SU-DHL-6 (cell line): Measurements from ENCODE around the gene MYBPH.

ENCODE experiments used
- CTCF ChIP-seq: fragments of 200-600 bp; sonication (generic); IDR thresholded peaks from one replicate; pipeline ENCODE4 v1.5.1; 2017; ENCODE audit warnings: antibody characterized with exemption, mild to moderate bottlenecking, low read length, moderate library complexity; ENCODE audit not compliant: insufficient read depth, poor library complexity, severe bottlenecking
- EZH2phosphoT487 ChIP-seq: fragments of 200-600 bp; sonication (generic), shearing (Covaris generic); conservative IDR thresholded peaks from 2 replicates; pipeline ENCODE4 v1.6.1; 2018; ENCODE audit warnings: mild to moderate bottlenecking, antibody characterized with exemption, low read length, moderate library complexity, mixed read lengths

- TF ChIP-seq CTCF (no peak), EZH2phosphoT487 (no peak)
These were observed 44.0 kb downstream of the MYBPH start for GRCh38 chr1:203131548-203132200.
